Spleen (tissue), 11 donors: Measurements from ENCODE around the gene PREP. TPM values are rescaled to one million over a fixed set of nuclear protein-coding genes. Genes with fewer than 3 reads are reported as not detected.

Source experiments
- DNase-seq: peaks from one replicate; pipeline ENCODE4 v3.0.0-alpha.2; 2020
- H3K27ac ChIP-seq, 8 donors: fragments of 200-600 bp; sonication (generic) in 7 of 8; 1 replicate in 4 of 8; 2 replicates in 4 of 8; pipeline versions ENCODE4 v1.5.0 to v1.8.0; 2016 to 2021; ENCODE audit warnings: inconsistent platforms in 4 of 8, mild to moderate bottlenecking in 4 of 8, moderate library complexity in 1 of 8
- H3K27me3 ChIP-seq, 7 donors: fragments of 200-600 bp; sonication (generic) in 6 of 7; replicated peaks in 1 of 7; 1 replicate in 4 of 7; 2 replicates in 3 of 7; pipeline versions ENCODE4 v1.5.0 to v1.8.0; 2016 to 2021; ENCODE audit warnings: inconsistent platforms in 3 of 7, mild to moderate bottlenecking in 1 of 7
- H3K36me3 ChIP-seq, 6 donors: fragments of 200-600 bp; sonication (generic) in 5 of 6; 1 replicate in 4 of 6; 2 replicates in 2 of 6; pipeline versions ENCODE4 v1.5.0 to v1.8.0; 2016 to 2021; ENCODE audit warnings: inconsistent platforms in 2 of 6
- H3K4me1 ChIP-seq, 6 donors: fragments of 200-600 bp; sonication (generic) in 5 of 6; 1 replicate in 3 of 6; 2 replicates in 3 of 6; pipeline versions ENCODE4 v1.5.0 to v1.8.0; 2016 to 2021; ENCODE audit warnings: inconsistent platforms in 3 of 6
- H3K4me3 ChIP-seq, 8 donors: fragments of 200-600 bp; sonication (generic) in 7 of 8; 1 replicate in 4 of 8; 2 replicates in 4 of 8; pipeline versions ENCODE4 v1.5.0 to v1.8.0; 2016 to 2021; ENCODE audit warnings: inconsistent platforms in 4 of 8, mild to moderate bottlenecking in 4 of 8, moderate library complexity in 2 of 8
- H3K9me3 ChIP-seq, 8 donors: fragments of 200-600 bp; sonication (generic) in 7 of 8; 1 replicate in 4 of 8; 2 replicates in 4 of 8; pipeline versions ENCODE4 v1.5.0 to v1.8.0; 2016 to 2021; ENCODE audit warnings: inconsistent platforms in 4 of 8
- POLR2A ChIP-seq, 3 donors: fragments of 450-650 bp; IDR thresholded peaks; one replicate each; pipeline ENCODE4 v1.5.1; 2017; ENCODE audit warnings: antibody characterized with exemption in 3 of 3, mild to moderate bottlenecking in 1 of 3
- POLR2AphosphoS5 ChIP-seq, 3 donors: sonication (generic); formaldehyde crosslinking; IDR thresholded peaks; one replicate each; pipeline ENCODE4 v1.5.1; 2017; ENCODE audit warnings: antibody characterized with exemption in 3 of 3
- WGBS, 5 donors: extraction: QIAGEN DNeasy Blood & Tissue Kit in 3 of 5; methylation state at CpG; one replicate each; pipeline versions ENCODE4 v1.1.5 to v1.1.7; 2013 to 2018; 5-methylcytosine and 5-hydroxymethylcytosine counted together
- intact Hi-C: fragments of 100-400 bp; cut with DNase I; formaldehyde crosslinking; loops from one replicate; pipeline ENCODE4 v1.15.0; 2023; ENCODE audit warnings: low total_unique reads
- polyA plus RNA-seq, 3 donors: library from polyadenylated mRNA; stranded (reverse); fragments of 200-250 nt; gene quantifications; one replicate each; pipeline ENCODE4 v1.2.1, GENCODE V29; 2013
- total RNA-seq, 7 donors: library from RNA; depleted of rRNA in 3 of 7; stranded (reverse); fragments of >200 nt in 3 of 7; fragmentation: NEBNext Ultra II Directional in 4 of 7; extraction: Animal tissue kit (Norgen Biotek cat#: 25700) in 4 of 7; gene quantifications; one replicate each; pipeline versions ENCODE4 v1.1.0 to v1.2.1, GENCODE V29; 2016 to 2021
- TF ChIP-seq, protein P1 (sequence below), 11 experiments: fragments of 200-600 bp in 7 of 11; fragments of 450-650 bp in 4 of 11; sonication (generic) in 4 of 11; IDR thresholded peaks in 8 of 11; conservative IDR thresholded peaks in 3 of 11; 1 replicate in 7 of 11; 2 replicates in 4 of 11; pipeline versions ENCODE4 v1.4.0 to v1.8.0; 2016 to 2021; ENCODE audit warnings: antibody characterized with exemption in 11 of 11, inconsistent platforms in 4 of 11, mild to moderate bottlenecking in 1 of 11
- donor health status: healthy with polysubstance abuse.
- donor health status: DM: no; HTN: no; CAD: no; lungs with moderate emphysema.
- donor health status: DM: no; HTN: no; CAD: no.
- donor health status: Bipolar disorder and iron deficiency.
- donor health status: healthy.
- donor health status: DM: no; HTN: no; CAD: no.
- donor health status: DM: yes; HTN: yes; CAD: no.

Gene PREP
- total and polyA plus RNA-seq, 10 donors = 9.8 to 22.9 (median 18.5) TPM

DNA sequence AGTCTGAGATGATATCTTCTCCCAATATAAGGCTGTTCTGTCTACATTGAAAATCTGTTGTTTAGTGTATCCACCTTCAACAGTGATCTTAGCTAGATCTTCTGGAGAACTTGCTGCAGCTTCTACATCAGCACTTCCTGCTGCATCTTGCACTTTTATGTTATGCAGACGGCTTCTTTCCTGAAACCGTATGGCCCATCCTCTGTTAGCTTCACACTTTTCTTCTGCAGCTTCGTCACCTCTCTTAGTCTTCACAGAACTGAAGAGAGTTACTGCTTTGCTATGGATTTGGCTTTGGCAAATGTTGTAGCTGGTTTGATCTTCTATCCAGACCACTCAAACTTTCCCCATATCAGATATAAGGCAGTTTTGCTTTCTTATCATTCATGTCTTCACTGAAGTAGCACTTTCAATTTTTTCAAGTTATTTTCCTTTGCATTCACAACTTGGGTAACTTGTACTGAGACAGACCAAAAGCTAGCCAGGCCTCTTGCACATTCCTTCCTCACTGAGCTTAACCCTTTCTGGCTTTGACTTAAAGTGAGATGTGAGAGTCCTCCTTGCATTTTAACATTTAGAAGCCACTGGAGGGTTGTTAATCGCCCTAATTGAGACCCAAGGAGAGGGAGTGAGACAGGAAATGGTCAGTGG, 110.1 kb downstream of the PREP start:
- H3K9me3 ChIP-seq = no peaks in the 10 kb centered on the region
- TF ChIP-seq, protein P1, sequence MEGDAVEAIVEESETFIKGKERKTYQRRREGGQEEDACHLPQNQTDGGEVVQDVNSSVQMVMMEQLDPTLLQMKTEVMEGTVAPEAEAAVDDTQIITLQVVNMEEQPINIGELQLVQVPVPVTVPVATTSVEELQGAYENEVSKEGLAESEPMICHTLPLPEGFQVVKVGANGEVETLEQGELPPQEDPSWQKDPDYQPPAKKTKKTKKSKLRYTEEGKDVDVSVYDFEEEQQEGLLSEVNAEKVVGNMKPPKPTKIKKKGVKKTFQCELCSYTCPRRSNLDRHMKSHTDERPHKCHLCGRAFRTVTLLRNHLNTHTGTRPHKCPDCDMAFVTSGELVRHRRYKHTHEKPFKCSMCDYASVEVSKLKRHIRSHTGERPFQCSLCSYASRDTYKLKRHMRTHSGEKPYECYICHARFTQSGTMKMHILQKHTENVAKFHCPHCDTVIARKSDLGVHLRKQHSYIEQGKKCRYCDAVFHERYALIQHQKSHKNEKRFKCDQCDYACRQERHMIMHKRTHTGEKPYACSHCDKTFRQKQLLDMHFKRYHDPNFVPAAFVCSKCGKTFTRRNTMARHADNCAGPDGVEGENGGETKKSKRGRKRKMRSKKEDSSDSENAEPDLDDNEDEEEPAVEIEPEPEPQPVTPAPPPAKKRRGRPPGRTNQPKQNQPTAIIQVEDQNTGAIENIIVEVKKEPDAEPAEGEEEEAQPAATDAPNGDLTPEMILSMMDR (IDR thresholded peaks at IDR 0.05 in 8 of 11, conservative IDR thresholded peaks at IDR 0.05 in 3 of 11) = no peak
- TF ChIP-seq POLR2AphosphoS5 (IDR thresholded peaks at IDR 0.05) = no peak
- no peak for TF ChIP-seq POLR2A (IDR thresholded peaks at IDR 0.05)
- no peak overlapping the region for H3K27ac ChIP-seq
- no peaks in the 10 kb centered on the region for H3K4me1 ChIP-seq
- no peak for DNase-seq
- no peaks in the 10 kb centered on the region for H3K27me3 ChIP-seq
- peaks cover 0 to 41% (median 9%) of the 10 kb centered on the region in 6 donors for H3K36me3 ChIP-seq
- H3K4me3 ChIP-seq = no peak overlapping the region
- intact Hi-C loops = no loop called here
- whole genome bisulfite sequencing, 5 donors = 82 to 85% (median 84%) methylated on average over 4 of the region's 4 CpGs

DNA sequence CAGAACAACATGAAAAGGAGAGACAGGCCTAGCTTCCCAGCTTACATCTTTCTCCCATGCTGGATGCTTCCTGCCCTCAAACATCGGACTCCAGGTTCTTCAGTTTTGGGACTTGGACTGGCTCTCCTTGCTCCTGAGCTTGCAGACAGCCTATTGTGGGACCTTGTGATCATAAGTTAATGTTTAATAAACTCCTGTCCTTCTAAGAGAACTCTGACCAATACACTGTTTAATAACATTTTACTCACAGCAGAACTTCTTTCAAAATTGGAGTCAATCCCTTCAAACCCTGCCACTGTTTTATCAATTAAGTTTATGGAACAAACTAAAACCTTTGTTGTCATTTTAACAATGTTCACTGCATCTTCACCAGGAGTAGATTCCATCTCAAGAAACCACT, 111.4 kb downstream of the PREP start:
- 85 to 100% (median 96%) methylated on average over 1 of the region's 1 CpG for WGBS, 5 donors
- peaks cover 0 to 47% (median 11%) of the 10 kb centered on the region in 6 donors for H3K36me3 ChIP-seq
- no peaks in the 10 kb centered on the region for H3K9me3 ChIP-seq
- intact Hi-C loops = no loop called here
- no peak overlapping the region for H3K27ac ChIP-seq
- no peak overlapping the region for H3K4me3 ChIP-seq
- TF ChIP-seq, protein P1 (IDR thresholded peaks at IDR 0.05 in 8 of 11, conservative IDR thresholded peaks at IDR 0.05 in 3 of 11) = no peak
- TF ChIP-seq POLR2A (IDR thresholded peaks at IDR 0.05) (no peak), POLR2AphosphoS5 (IDR thresholded peaks at IDR 0.05) (no peak)
- H3K27me3 ChIP-seq = no peaks in the 10 kb centered on the region
- no peak for DNase-seq
- H3K4me1 ChIP-seq = no peaks in the 10 kb centered on the region

DNA sequence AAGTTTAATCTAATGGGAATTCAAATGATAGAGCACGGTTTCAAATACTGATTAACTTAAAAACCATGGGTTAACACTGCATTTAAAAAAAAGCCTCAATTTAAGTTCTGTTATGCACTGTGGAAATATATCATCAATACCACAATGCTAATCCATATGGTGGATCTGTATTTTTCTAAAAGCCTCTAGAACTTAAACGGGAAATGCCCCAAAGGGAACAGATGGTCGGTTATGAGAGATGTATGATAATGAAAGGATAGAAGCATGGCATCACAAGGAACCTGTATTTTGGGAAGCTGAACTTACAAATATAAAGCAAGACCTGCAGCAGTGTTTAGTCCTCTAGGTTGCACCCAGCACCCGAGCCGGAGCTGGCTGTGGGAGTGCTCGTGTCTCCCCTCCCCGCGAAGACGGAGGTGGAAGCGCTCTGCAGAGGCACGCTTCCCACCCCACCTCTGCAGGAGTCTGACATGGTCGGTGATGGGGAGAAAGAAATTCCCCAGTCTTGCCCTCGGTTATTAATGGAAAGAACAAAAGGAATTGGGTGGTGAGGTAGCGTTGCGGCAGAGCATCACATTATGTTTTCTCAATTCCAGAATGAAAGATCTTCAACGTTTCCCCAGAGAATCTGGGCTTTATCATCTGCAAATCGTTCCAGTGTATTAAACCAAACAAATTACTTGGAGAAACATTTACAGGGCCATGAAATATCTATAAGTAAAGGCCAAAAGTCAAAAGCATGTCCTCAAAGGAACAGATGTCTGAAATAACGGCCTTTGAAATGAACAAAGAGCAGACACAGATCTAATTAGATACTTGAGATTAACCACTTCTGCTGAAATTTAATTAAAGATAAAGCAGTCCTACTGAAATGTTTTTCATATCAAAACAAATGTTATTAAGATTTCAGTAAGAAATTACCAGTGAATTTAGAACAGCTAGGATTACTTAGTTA, 120.0 kb downstream of the PREP start:
- Histone ChIP-seq H3K4me1 (no peaks in the 10 kb centered on the region), H3K36me3 (peaks cover 0 to 100% (median 54%) of the 10 kb centered on the region in 6 donors), H3K27me3 (no peaks in the 10 kb centered on the region), H3K4me3 (no peak overlapping the region), H3K9me3 (no peaks in the 10 kb centered on the region), H3K27ac (no peak overlapping the region)
- WGBS, 5 donors = 88 to 95% (median 92%) methylated on average over 18 of the region's 18 CpGs
- DNase-seq = no peak
- intact Hi-C loops = no loop called here
- TF ChIP-seq POLR2AphosphoS5 (IDR thresholded peaks at IDR 0.05) = no peak
- no peak for TF ChIP-seq POLR2A (IDR thresholded peaks at IDR 0.05)
- TF ChIP-seq, protein P1 (IDR thresholded peaks at IDR 0.05 in 8 of 11, conservative IDR thresholded peaks at IDR 0.05 in 3 of 11) = no peak

DNA sequence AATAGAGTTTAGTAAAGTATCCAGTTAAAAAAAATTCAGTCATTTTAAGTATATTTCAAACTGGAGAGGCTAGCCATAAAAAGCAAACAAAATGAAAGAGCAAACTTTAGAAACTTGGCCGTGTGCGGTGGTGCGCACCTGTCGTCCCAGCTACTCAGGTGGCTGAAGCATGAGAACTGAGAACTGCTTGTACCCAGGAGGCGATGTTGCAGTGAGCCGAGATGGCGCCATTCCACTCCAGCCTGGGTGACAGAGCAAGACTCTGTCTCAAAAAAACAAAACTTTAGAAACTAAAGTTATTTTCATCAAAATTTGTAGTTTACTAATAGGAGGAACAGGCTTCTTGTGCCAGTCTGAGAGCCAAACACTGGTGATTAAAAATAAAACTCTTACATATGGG, 122.8 kb downstream of the PREP start:
- no peak for DNase-seq
- intact Hi-C loops = no loop called here
- Histone ChIP-seq H3K36me3 (peaks cover 0 to 100% (median 68%) of the 10 kb centered on the region in 6 donors), H3K27ac (no peak overlapping the region), H3K27me3 (no peaks in the 10 kb centered on the region), H3K4me3 (no peak overlapping the region), H3K4me1 (no peaks in the 10 kb centered on the region), H3K9me3 (no peaks in the 10 kb centered on the region)
- 96 to 99% (median 96%) methylated on average over 7 of the region's 7 CpGs for WGBS, 5 donors
- TF ChIP-seq, protein P1 (IDR thresholded peaks at IDR 0.05 in 8 of 11, conservative IDR thresholded peaks at IDR 0.05 in 3 of 11) = no peak
- no peak for TF ChIP-seq POLR2A (IDR thresholded peaks at IDR 0.05)
- TF ChIP-seq POLR2AphosphoS5 (IDR thresholded peaks at IDR 0.05) = no peak
